Spleen (tissue), 11 donors: ENCODE data around the gene NFAT5. TPM values are rescaled to one million over a fixed set of nuclear protein-coding genes. Genes with fewer than 3 reads are reported as not detected.
"Not testable (repeated sequence)": the region's sequence is repeated elsewhere in the genome, so short reads cannot be mapped to it uniquely, and the experiment has no call there.

Source experiments
- DNase-seq: peaks from one replicate; pipeline ENCODE4 v3.0.0-alpha.2; 2020
- H3K27ac ChIP-seq, 8 donors: fragments of 200-600 bp; sonication (generic) in 7 of 8; 1 replicate in 4 of 8; 2 replicates in 4 of 8; pipeline versions ENCODE4 v1.5.0 to v1.8.0; 2016 to 2021; ENCODE audit warnings: inconsistent platforms in 4 of 8, mild to moderate bottlenecking in 4 of 8, moderate library complexity in 1 of 8
- H3K27me3 ChIP-seq, 7 donors: fragments of 200-600 bp; sonication (generic) in 6 of 7; replicated peaks in 1 of 7; 1 replicate in 4 of 7; 2 replicates in 3 of 7; pipeline versions ENCODE4 v1.5.0 to v1.8.0; 2016 to 2021; ENCODE audit warnings: inconsistent platforms in 3 of 7, mild to moderate bottlenecking in 1 of 7
- H3K36me3 ChIP-seq, 6 donors: fragments of 200-600 bp; sonication (generic) in 5 of 6; 1 replicate in 4 of 6; 2 replicates in 2 of 6; pipeline versions ENCODE4 v1.5.0 to v1.8.0; 2016 to 2021; ENCODE audit warnings: inconsistent platforms in 2 of 6
- H3K4me1 ChIP-seq, 6 donors: fragments of 200-600 bp; sonication (generic) in 5 of 6; 1 replicate in 3 of 6; 2 replicates in 3 of 6; pipeline versions ENCODE4 v1.5.0 to v1.8.0; 2016 to 2021; ENCODE audit warnings: inconsistent platforms in 3 of 6
- H3K4me3 ChIP-seq, 8 donors: fragments of 200-600 bp; sonication (generic) in 7 of 8; 1 replicate in 4 of 8; 2 replicates in 4 of 8; pipeline versions ENCODE4 v1.5.0 to v1.8.0; 2016 to 2021; ENCODE audit warnings: inconsistent platforms in 4 of 8, mild to moderate bottlenecking in 4 of 8, moderate library complexity in 2 of 8
- H3K9me3 ChIP-seq, 8 donors: fragments of 200-600 bp; sonication (generic) in 7 of 8; 1 replicate in 4 of 8; 2 replicates in 4 of 8; pipeline versions ENCODE4 v1.5.0 to v1.8.0; 2016 to 2021; ENCODE audit warnings: inconsistent platforms in 4 of 8
- POLR2A ChIP-seq, 3 donors: fragments of 450-650 bp; IDR thresholded peaks; one replicate each; pipeline ENCODE4 v1.5.1; 2017; ENCODE audit warnings: antibody characterized with exemption in 3 of 3, mild to moderate bottlenecking in 1 of 3
- POLR2AphosphoS5 ChIP-seq, 3 donors: sonication (generic); formaldehyde crosslinking; IDR thresholded peaks; one replicate each; pipeline ENCODE4 v1.5.1; 2017; ENCODE audit warnings: antibody characterized with exemption in 3 of 3
- WGBS, 5 donors: extraction: QIAGEN DNeasy Blood & Tissue Kit in 3 of 5; methylation state at CpG; one replicate each; pipeline versions ENCODE4 v1.1.5 to v1.1.7; 2013 to 2018; 5-methylcytosine and 5-hydroxymethylcytosine counted together
- intact Hi-C: fragments of 100-400 bp; cut with DNase I; formaldehyde crosslinking; loops from one replicate; pipeline ENCODE4 v1.15.0; 2023; ENCODE audit warnings: low total_unique reads
- polyA plus RNA-seq, 3 donors: library from polyadenylated mRNA; stranded (reverse); fragments of 200-250 nt; gene quantifications; one replicate each; pipeline ENCODE4 v1.2.1, GENCODE V29; 2013
- total RNA-seq, 7 donors: library from RNA; depleted of rRNA in 3 of 7; stranded (reverse); fragments of >200 nt in 3 of 7; fragmentation: NEBNext Ultra II Directional in 4 of 7; extraction: Animal tissue kit (Norgen Biotek cat#: 25700) in 4 of 7; gene quantifications; one replicate each; pipeline versions ENCODE4 v1.1.0 to v1.2.1, GENCODE V29; 2016 to 2021
- TF ChIP-seq, protein P1 (sequence below), 11 experiments: fragments of 200-600 bp in 7 of 11; fragments of 450-650 bp in 4 of 11; sonication (generic) in 4 of 11; IDR thresholded peaks in 8 of 11; conservative IDR thresholded peaks in 3 of 11; 1 replicate in 7 of 11; 2 replicates in 4 of 11; pipeline versions ENCODE4 v1.4.0 to v1.8.0; 2016 to 2021; ENCODE audit warnings: antibody characterized with exemption in 11 of 11, inconsistent platforms in 4 of 11, mild to moderate bottlenecking in 1 of 11
- donor health status: healthy with polysubstance abuse.
- donor health status: DM: no; HTN: no; CAD: no; lungs with moderate emphysema.
- donor health status: DM: no; HTN: no; CAD: no.
- donor health status: Bipolar disorder and iron deficiency.
- donor health status: healthy.
- donor health status: DM: no; HTN: no; CAD: no.
- donor health status: DM: yes; HTN: yes; CAD: no.

Gene NFAT5
- total and polyA plus RNA-seq, 10 donors = 0.79 to 96.8 (median 54.5) TPM

- WGBS, 5 donors = 76 to 89% (median 85%) methylated on average over 5 of the region's 5 CpGs
- Histone ChIP-seq H3K4me1 (peaks cover 9 to 43% (median 30%) of the 10 kb centered on the region in 6 donors), H3K9me3 (no peaks in the 10 kb centered on the region), H3K36me3 (no peaks in the 10 kb centered on the region), H3K27ac (peak overlapping the region in 5 of 8 donors; percentile 70 to 89 (median 86)), H3K27me3 (no peaks in the 10 kb centered on the region), H3K4me3 (peak overlapping the region in 3 of 8 donors; percentile 60 to 72 (median 63))
- intact Hi-C loops = no loop called here
- TF ChIP-seq, protein P1, sequence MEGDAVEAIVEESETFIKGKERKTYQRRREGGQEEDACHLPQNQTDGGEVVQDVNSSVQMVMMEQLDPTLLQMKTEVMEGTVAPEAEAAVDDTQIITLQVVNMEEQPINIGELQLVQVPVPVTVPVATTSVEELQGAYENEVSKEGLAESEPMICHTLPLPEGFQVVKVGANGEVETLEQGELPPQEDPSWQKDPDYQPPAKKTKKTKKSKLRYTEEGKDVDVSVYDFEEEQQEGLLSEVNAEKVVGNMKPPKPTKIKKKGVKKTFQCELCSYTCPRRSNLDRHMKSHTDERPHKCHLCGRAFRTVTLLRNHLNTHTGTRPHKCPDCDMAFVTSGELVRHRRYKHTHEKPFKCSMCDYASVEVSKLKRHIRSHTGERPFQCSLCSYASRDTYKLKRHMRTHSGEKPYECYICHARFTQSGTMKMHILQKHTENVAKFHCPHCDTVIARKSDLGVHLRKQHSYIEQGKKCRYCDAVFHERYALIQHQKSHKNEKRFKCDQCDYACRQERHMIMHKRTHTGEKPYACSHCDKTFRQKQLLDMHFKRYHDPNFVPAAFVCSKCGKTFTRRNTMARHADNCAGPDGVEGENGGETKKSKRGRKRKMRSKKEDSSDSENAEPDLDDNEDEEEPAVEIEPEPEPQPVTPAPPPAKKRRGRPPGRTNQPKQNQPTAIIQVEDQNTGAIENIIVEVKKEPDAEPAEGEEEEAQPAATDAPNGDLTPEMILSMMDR (IDR thresholded peaks at IDR 0.05 in 8 of 11, conservative IDR thresholded peaks at IDR 0.05 in 3 of 11) = no peak
- no peak for TF ChIP-seq POLR2A (IDR thresholded peaks at IDR 0.05)
- TF ChIP-seq POLR2AphosphoS5 (IDR thresholded peaks at IDR 0.05) = no peak
- peak; percentile 53 for DNase-seq
These were observed 162.1 kb downstream of the NFAT5 start for GRCh38 chr16:69727916-69728270.

DNA sequence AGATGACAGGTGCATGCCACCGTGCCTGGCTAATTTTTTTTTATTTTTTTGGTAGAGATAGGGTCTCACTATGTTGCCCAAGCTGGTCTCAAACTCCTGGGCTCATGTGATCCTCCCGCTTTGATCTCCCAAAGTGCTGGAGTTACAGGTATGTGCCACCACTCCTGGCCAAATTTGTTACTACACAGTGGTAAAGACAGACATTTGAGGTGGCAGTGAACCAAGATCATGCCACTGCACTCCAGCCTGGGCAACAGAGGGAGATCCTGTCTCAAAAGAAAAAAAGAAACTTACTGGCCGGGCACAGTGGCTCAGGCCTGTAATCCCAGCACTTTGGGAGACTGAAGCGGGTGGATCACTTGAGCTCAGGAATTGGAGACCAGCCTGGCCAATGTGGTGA is 163.3 kb downstream of the NFAT5 start:
- DNase-seq = peak; percentile 6
- 93 to 97% (median 96%) methylated on average over 4 of the region's 4 CpGs for WGBS, 5 donors
- H3K9me3 ChIP-seq, H3K36me3 ChIP-seq, H3K27ac ChIP-seq, H3K4me3 ChIP-seq, intact Hi-C loops, H3K27me3 ChIP-seq: not testable (repeated sequence)
- H3K4me1 ChIP-seq = peaks cover 9 to 43% (median 30%) of the 10 kb centered on the region in 6 donors

GRCh38 chr16:69731280-69731679 is 165.5 kb downstream of the NFAT5 start:
- H3K36me3 ChIP-seq, H3K27ac ChIP-seq, H3K4me3 ChIP-seq, intact Hi-C loops, H3K27me3 ChIP-seq, DNase-seq, H3K9me3 ChIP-seq: not testable (repeated sequence)
- peaks cover 9 to 23% (median 19%) of the 10 kb centered on the region in 6 donors for H3K4me1 ChIP-seq
- WGBS, 5 donors = 78 to 89% (median 88%) methylated on average over 5 of the region's 5 CpGs

DNA sequence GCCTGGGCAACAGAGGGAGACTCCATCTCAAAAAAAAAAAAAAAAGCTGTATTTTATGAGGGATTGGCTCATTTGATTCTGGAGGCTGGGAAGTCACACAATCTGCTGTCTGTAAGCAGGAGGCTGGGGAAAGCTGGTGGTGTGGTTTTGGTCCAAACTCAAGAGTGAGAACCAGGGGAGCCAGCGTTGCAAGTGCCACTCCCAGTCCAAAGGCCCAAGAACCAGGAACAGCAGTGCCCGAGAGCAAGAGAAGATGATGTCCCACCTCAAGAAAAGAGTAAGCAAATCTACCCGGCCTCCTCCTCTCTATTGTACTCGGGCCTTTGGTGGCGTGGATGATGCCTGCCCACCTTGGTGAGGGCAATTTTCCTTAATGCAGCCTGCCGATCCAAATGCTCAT is 166.3 kb downstream of the NFAT5 start:
- no peak overlapping the region for H3K4me3 ChIP-seq
- no peak overlapping the region for H3K27ac ChIP-seq
- no peaks in the 10 kb centered on the region for H3K36me3 ChIP-seq
- no peak for DNase-seq
- intact Hi-C loops = no loop called here
- TF ChIP-seq POLR2AphosphoS5 (IDR thresholded peaks at IDR 0.05) (no peak), POLR2A (IDR thresholded peaks at IDR 0.05) (no peak)
- TF ChIP-seq, protein P1 (IDR thresholded peaks at IDR 0.05 in 8 of 11, conservative IDR thresholded peaks at IDR 0.05 in 3 of 11) = no peak
- WGBS, 5 donors = 93 to 96% (median 95%) methylated on average over 6 of the region's 6 CpGs
- H3K9me3 ChIP-seq = no peaks in the 10 kb centered on the region
- H3K4me1 ChIP-seq = peaks cover 4 to 15% (median 13%) of the 10 kb centered on the region in 6 donors
- H3K27me3 ChIP-seq = no peaks in the 10 kb centered on the region

GRCh38 chr16:69741519-69741918 is 175.8 kb downstream of the NFAT5 start:
- H3K9me3 ChIP-seq = no peaks in the 10 kb centered on the region
- H3K27me3 ChIP-seq = no peaks in the 10 kb centered on the region
- H3K36me3 ChIP-seq = peaks cover 9 to 78% (median 66%) of the 10 kb centered on the region in 6 donors
- DNase-seq = no peak
- 60 to 73% (median 68%) methylated on average over 8 of the region's 8 CpGs for WGBS, 5 donors
- intact Hi-C loops = no loop called here
- TF ChIP-seq, protein P1 (IDR thresholded peaks at IDR 0.05 in 8 of 11, conservative IDR thresholded peaks at IDR 0.05 in 3 of 11) = no peak
- TF ChIP-seq POLR2AphosphoS5 (IDR thresholded peaks at IDR 0.05) (no peak), POLR2A (IDR thresholded peaks at IDR 0.05) (no peak)
- H3K27ac ChIP-seq = peak overlapping the region in 2 of 8 donors; percentile 25 to 28
- peaks cover 0 to 13% (median 6%) of the 10 kb centered on the region in 6 donors for H3K4me1 ChIP-seq
- no peak overlapping the region for H3K4me3 ChIP-seq
